PC-9 (cell line): ENCODE data around the gene CDT1. TPM values are rescaled to one million over a fixed set of nuclear protein-coding genes. Genes with fewer than 3 reads are reported as not detected.

Source experiments
- BruUV-seq: library from RNA; stranded (reverse); fragments of 400-500 nt; replicated peaks from 2 replicates; lab custom pipeline; 2021; lab: Mats Ljungman, UMichigan
- CTCF ChIA-PET: fragments of 300-600 bp; sonication (Branson Sonifier 250); formaldehyde crosslinking; loops from one replicate; lab custom pipeline; 2022; ENCODE audit warnings: antibody characterized with exemption; lab: Charles Lee
- POLR2A ChIA-PET: fragments of 300-600 bp; sonication (Branson Sonifier 250); formaldehyde crosslinking; loops from one replicate; lab custom pipeline; 2022; ENCODE audit warnings: antibody characterized with exemption; ENCODE audit not compliant: unreplicated experiment; lab: Charles Lee
- DNase-seq, 2 experiments: peaks; one replicate each; pipeline versions ENCODE4 v3.0.0 to v3.0.0-alpha.2; 2015 to 2022; ENCODE audit warnings: mixed read lengths in 1 of 2
- H2AFZ ChIP-seq: fragments of 200-600 bp; sonication (generic); 2 replicates; pipeline ENCODE4 v1.8.1; 2017; ENCODE audit warnings: antibody characterized with exemption
- H3F3A ChIP-seq: fragments of 200-600 bp; sonication (generic); 2 replicates; pipeline ENCODE4 v1.8.1; 2017; ENCODE audit warnings: antibody characterized with exemption, mild to moderate bottlenecking, low read depth; ENCODE audit not compliant: insufficient read depth
- H3K27ac ChIP-seq: fragments of 200-600 bp; sonication (generic); 2 replicates; pipeline ENCODE4 v1.6.1; 2016; ENCODE audit warnings: mixed run types
- H3K27me3 ChIP-seq: fragments of 200-600 bp; sonication (generic); 2 replicates; pipeline ENCODE4 v1.6.1; 2016; ENCODE audit warnings: low read depth, mixed run types; ENCODE audit not compliant: insufficient read depth
- H3K36me3 ChIP-seq: fragments of 200-600 bp; sonication (generic); 2 replicates; pipeline ENCODE4 v1.6.1; 2016; ENCODE audit warnings: low read depth, mixed run types
- H3K4me1 ChIP-seq: fragments of 200-600 bp; sonication (generic); replicated peaks from 2 replicates; pipeline ENCODE4 v1.6.1; 2016; ENCODE audit warnings: mixed run types; ENCODE audit not compliant: insufficient read depth
- H3K4me2 ChIP-seq: fragments of 200-600 bp; sonication (generic); 2 replicates; pipeline ENCODE4 v1.6.1; 2017; ENCODE audit warnings: mixed run types
- H3K4me3 ChIP-seq: fragments of 200-600 bp; sonication (generic); 2 replicates; pipeline ENCODE4 v1.6.1; 2016; ENCODE audit warnings: mixed run types
- H3K79me2 ChIP-seq: fragments of 200-600 bp; sonication (generic); 2 replicates; pipeline ENCODE4 v1.6.1; 2017; ENCODE audit warnings: low read depth, mixed run types
- H3K9me2 ChIP-seq: fragments of 200-600 bp; sonication (generic); 2 replicates; pipeline ENCODE4 v1.8.1; 2017; ENCODE audit warnings: mild to moderate bottlenecking; ENCODE audit not compliant: insufficient read depth
- H3K9me3 ChIP-seq: fragments of 200-600 bp; sonication (generic); 2 replicates; pipeline ENCODE4 v1.8.1; 2016; ENCODE audit warnings: low read depth; ENCODE audit not compliant: insufficient read depth
- H4K20me1 ChIP-seq: fragments of 200-600 bp; sonication (generic); 2 replicates; pipeline ENCODE4 v1.8.1; 2017; ENCODE audit not compliant: insufficient read depth
- EZH2 ChIP-seq: fragments of 200-600 bp; sonication (generic); IDR thresholded peaks from 2 replicates; pipeline ENCODE4 v1.8.0; 2017; ENCODE audit warnings: antibody characterized with exemption, low read depth
- intact Hi-C: fragments of 100-400 bp; cut with micrococcal nuclease; formaldehyde crosslinking; loops from one replicate; pipeline ENCODE4 v1.10.0; 2022; ENCODE audit not compliant: unreplicated experiment
- total RNA-seq: library from RNA; stranded (reverse); gene quantifications from 2 replicates; pipeline ENCODE4 v1.2.3, GENCODE V29; 2021
- TF ChIP-seq, protein P1 (sequence below): fragments of 200-600 bp; sonication (generic); conservative IDR thresholded peaks from 2 replicates; pipeline ENCODE4 v1.6.1; 2017; ENCODE audit warnings: mixed run types, antibody characterized with exemption, mild to moderate bottlenecking, moderate library complexity

The CDT1 gene
- total RNA-seq, 1 experiment from 2014 or later, result 73.2 TPM

DNA sequence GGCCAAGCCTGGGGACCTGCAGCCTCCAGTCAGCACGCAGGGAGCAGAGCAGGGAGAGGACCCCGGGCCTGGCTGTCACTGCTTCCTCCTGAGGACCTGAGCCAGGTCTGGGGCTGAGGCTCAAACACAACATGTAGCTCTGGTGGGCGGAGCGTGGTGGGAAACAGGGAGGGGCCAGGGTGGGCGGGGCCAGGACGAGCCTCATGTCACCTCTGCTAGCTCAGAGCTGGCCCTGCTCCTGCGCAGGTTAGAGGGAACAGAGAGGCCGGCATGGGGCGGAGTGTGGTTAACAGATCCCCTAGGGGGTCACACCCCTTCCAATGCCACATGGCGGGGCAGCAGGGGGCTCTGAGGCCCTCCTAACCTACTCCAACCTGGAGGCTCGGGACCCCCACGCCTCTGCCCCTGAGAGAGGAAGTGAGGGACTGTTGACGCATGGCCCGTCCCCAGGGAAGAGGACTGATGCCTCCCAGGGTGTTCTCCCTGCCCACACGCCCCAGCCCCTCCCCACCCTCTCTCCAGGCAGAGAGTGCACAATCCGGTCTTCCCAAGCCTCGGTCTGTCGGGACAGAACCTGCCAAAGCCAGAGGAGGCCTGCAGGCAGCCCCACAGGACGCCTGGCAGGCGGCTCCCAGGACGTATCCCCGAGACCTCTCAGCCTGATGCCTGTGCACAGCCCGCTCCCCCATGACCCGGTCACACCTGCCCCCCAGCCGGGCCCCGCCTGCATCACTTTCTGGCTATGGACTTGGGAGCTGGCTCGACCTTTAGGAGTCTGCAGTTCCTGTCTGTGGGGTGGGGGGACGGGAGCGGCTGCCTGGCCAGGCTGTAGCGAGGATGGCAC, 33.8 kb upstream of the CDT1 start:
- peak; percentile 74 to 80 for DNase-seq
- Histone ChIP-seq H3K4me1 (peaks cover 94% of the 10 kb centered on the region), H4K20me1 (peaks cover 70% of the 10 kb centered on the region), H3F3A (peaks cover 67% of the 10 kb centered on the region), H3K27ac (peak overlapping the region; percentile 71), H2AFZ (no peak overlapping the region), H3K79me2 (peaks cover 82% of the 10 kb centered on the region), H3K4me3 (peak overlapping the region; percentile 48; the same call in 1 of the 2 replicates), H3K9me3 (no peaks in the 10 kb centered on the region), H3K36me3 (no peaks in the 10 kb centered on the region), H3K4me2 (peak overlapping the region; percentile 79), H3K9me2 (no peaks in the 10 kb centered on the region), H3K27me3 (no peaks in the 10 kb centered on the region)
- BruUV-seq, result no TSS peak
- TF ChIP-seq EZH2, result no peak
- TF ChIP-seq, protein P1, sequence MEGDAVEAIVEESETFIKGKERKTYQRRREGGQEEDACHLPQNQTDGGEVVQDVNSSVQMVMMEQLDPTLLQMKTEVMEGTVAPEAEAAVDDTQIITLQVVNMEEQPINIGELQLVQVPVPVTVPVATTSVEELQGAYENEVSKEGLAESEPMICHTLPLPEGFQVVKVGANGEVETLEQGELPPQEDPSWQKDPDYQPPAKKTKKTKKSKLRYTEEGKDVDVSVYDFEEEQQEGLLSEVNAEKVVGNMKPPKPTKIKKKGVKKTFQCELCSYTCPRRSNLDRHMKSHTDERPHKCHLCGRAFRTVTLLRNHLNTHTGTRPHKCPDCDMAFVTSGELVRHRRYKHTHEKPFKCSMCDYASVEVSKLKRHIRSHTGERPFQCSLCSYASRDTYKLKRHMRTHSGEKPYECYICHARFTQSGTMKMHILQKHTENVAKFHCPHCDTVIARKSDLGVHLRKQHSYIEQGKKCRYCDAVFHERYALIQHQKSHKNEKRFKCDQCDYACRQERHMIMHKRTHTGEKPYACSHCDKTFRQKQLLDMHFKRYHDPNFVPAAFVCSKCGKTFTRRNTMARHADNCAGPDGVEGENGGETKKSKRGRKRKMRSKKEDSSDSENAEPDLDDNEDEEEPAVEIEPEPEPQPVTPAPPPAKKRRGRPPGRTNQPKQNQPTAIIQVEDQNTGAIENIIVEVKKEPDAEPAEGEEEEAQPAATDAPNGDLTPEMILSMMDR, result no peak
- intact Hi-C loops, result loop anchor here (1.0 kb wide), 1 partner anchor 15 kb away; no protein-coding TSS in a partner anchor
- ChIA-PET CTCF (interaction anchor here (0.8 to 1.6 kb wide), 3 partner anchors 12 to 32 kb away, joined by 3 to 6 read pairs (median 4); no protein-coding TSS in a partner anchor), POLR2A (interaction anchor here (0.6 to 1.5 kb wide), 7 partner anchors 7 to 901 kb away, joined by 4 to 20 read pairs (median 5); partner anchors contain the start of gene PIEZO1)

DNA sequence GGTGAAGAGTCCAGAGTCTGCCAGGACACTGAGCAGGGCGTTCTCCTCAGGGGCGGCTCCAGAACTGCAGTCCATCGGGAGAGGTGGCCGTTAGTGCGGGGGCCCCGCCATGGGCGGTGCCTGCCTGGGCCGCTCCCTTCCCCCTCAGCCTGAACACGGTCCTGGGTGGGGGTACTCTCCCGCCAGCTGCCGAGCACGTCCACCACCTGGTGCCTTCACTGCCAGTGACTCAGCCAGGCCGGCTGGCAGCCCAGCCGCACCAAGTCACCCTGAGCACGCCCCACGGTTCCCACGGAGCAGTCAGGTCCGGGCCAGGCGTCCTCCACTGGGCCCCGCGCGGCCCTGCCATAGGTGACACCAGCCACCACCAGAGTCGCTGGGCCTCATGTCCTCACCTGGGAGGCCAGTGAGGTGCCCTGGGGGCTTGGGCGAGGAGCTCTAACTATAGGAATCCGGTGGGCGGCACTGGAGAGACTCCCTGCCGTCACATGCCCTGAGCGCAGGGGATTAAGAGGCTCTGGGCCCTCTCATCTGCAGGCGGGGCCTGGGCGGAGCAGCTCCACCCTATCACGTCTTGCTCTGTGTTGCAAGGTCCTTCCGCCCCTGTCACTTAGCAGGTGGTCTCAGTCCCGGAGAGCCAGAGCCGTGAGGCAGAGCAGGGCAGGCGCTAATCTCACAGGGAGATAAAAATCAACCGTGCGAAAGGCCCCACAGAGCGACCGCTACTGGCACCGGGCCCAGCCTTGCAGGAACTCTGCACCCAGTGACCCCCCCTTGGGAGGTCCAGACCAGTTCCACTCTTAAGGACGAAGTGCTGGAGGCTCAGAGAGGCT, 32.9 kb upstream of the CDT1 start:
- peak overlapping the region; percentile 71 for H3K27ac ChIP-seq
- no peaks in the 10 kb centered on the region for H3K9me3 ChIP-seq
- TF ChIP-seq, protein P1, result no peak
- TF ChIP-seq EZH2, result no peak
- ChIA-PET CTCF (interaction anchor here (0.7 to 1.6 kb wide), 5 partner anchors 8 to 33 kb away, joined by 3 to 6 read pairs (median 5); no protein-coding TSS in a partner anchor), POLR2A (interaction anchor here (0.6 to 1.5 kb wide), 6 partner anchors 8 to 32 kb away, joined by 4 to 20 read pairs (median 4); no protein-coding TSS in a partner anchor)
- peaks cover 61% of the 10 kb centered on the region for H3F3A ChIP-seq
- TSS peak; percentile 25 for BruUV-seq
- no peaks in the 10 kb centered on the region for H3K27me3 ChIP-seq
- H4K20me1 ChIP-seq, result peaks cover 77% of the 10 kb centered on the region
- H3K79me2 ChIP-seq, result peaks cover 87% of the 10 kb centered on the region
- no peak overlapping the region for H2AFZ ChIP-seq
- H3K36me3 ChIP-seq, result no peaks in the 10 kb centered on the region
- H3K4me1 ChIP-seq, result peaks cover 90% of the 10 kb centered on the region
- peak overlapping the region; percentile 48; the same call in 1 of the 2 replicates for H3K4me3 ChIP-seq
- peak overlapping the region; percentile 79 for H3K4me2 ChIP-seq
- peak; percentile 92 to 96 for DNase-seq
- intact Hi-C loops, result loop anchor here (1.0 kb wide), 2 partner anchors 9 to 15 kb away; no protein-coding TSS in a partner anchor
- no peaks in the 10 kb centered on the region for H3K9me2 ChIP-seq
